Left renal cortex interstitium (tissue), 4 donors: ENCODE measurements around the gene TAF1B. TPM values are rescaled to one million over a fixed set of nuclear protein-coding genes. Genes with fewer than 3 reads are reported as not detected.

ENCODE experiments used
- DNase-seq, 4 donors: peaks; one replicate each; pipeline ENCODE4 v3.0.0-alpha.2; 2013; ENCODE audit warnings: low read depth in 4 of 4, low spot score in 2 of 4, missing footprints in 1 of 4
- polyA plus RNA-seq, 4 donors: library from polyadenylated mRNA; unstranded; fragments of 120-200 nt; gene quantifications; one replicate each; pipeline ENCODE4 v1.2.1, GENCODE V29; 2013; ENCODE audit not compliant: insufficient read length in 4 of 4

TAF1B gene
- polyA plus RNA-seq = 10 to 100 TPM; 25.5 to 30.3 (median 28.5) TPM

- DNase-seq = peak; percentile 89 to 92 (median 92)
Observed at GRCh38 chr2:9843229-9844035, at the start of gene TAF1B. Gene TAF1B (plus strand): TSS chr2:9843474. CDS start chr2:9843542, 68 bp downstream.

- DNase-seq = no peak
Observed at GRCh38 chr2:9793918-9794717, 49.2 kb upstream of the TAF1B start.

- DNase-seq = no peak
Observed at GRCh38 chr2:9795071-9795470, 48.2 kb upstream of the TAF1B start.

- no peak for DNase-seq
Observed at GRCh38 chr2:9796056-9797010, 46.9 kb upstream of the TAF1B start.

GRCh38 chr2:9797086-9797485 is 46.2 kb upstream of the TAF1B start:
- no peak for DNase-seq

GRCh38 chr2:9797681-9798556 is 45.4 kb upstream of the TAF1B start:
- no peak for DNase-seq

GRCh38 chr2:9799011-9799596 is 44.2 kb upstream of the TAF1B start:
- DNase-seq = no peak

GRCh38 chr2:9799729-9800632 is 43.3 kb upstream of the TAF1B start:
- DNase-seq = peak in 2 of 4 donors; percentile 55 to 74

GRCh38 chr2:9800639-9800974 is 42.7 kb upstream of the TAF1B start:
- DNase-seq = no peak

- DNase-seq = no peak
Observed at GRCh38 chr2:9800975-9801726, 42.1 kb upstream of the TAF1B start.

GRCh38 chr2:9802576-9802993 is 40.7 kb upstream of the TAF1B start:
- DNase-seq = no peak

GRCh38 chr2:9803023-9803805 is 40.1 kb upstream of the TAF1B start:
- no peak for DNase-seq

- no peak for DNase-seq
Observed at GRCh38 chr2:9805435-9806297, 37.6 kb upstream of the TAF1B start.

GRCh38 chr2:9806298-9806610 is 37.0 kb upstream of the TAF1B start:
- no peak for DNase-seq

GRCh38 chr2:9806656-9807055 is 36.6 kb upstream of the TAF1B start:
- DNase-seq = no peak

- no peak for DNase-seq
Observed at GRCh38 chr2:9807056-9807455, 36.2 kb upstream of the TAF1B start.
